Pancreas (tissue), 10 donors: ENCODE results near the gene LHFPL2. TPM values are rescaled to one million over a fixed set of nuclear protein-coding genes. Genes with fewer than 3 reads are reported as not detected.

Experiments
- ATAC-seq, 4 donors: fragments of 200-7000 bp; cut with Tn5 transposase; one replicate each; pipeline versions ENCODE4 v1.8.0 to v1.9.1; 2020; ENCODE audit warnings: mild to moderate bottlenecking in 4 of 4, moderate library complexity in 4 of 4
- DNase-seq, 6 donors: peaks; one replicate each; pipeline ENCODE4 v3.0.0-alpha.2; 2020
- FAIRE-seq: peaks from 2 replicates; lab custom pipeline; 2012; peaks lifted over from hg19 to GRCh38; lab: Jason Lieb, UNC
- H3K27ac ChIP-seq, 4 donors: fragments of 200-600 bp; sonication (generic); 1 replicate in 3 of 4; 2 replicates in 1 of 4; pipeline versions ENCODE4 v1.5.0 to v1.8.0; 2020
- H3K27me3 ChIP-seq, 4 donors: fragments of 200-600 bp; one replicate each; pipeline ENCODE4 v1.8.0; 2021
- H3K36me3 ChIP-seq, 3 donors: fragments of 200-600 bp; sonication (generic) in 1 of 3; one replicate each; pipeline versions ENCODE4 v1.5.0 to v1.8.0; 2020 to 2021
- H3K4me1 ChIP-seq, 3 donors: fragments of 200-600 bp; one replicate each; pipeline ENCODE4 v1.8.0; 2021
- H3K4me3 ChIP-seq, 4 donors: fragments of 200-600 bp; sonication (generic) in 2 of 4; one replicate each; pipeline versions ENCODE4 v1.5.0 to v1.8.0; 2020 to 2021
- H3K9me3 ChIP-seq, 4 donors: fragments of 200-600 bp; one replicate each; pipeline ENCODE4 v1.8.0; 2021
- CTCF ChIP-seq, 4 donors: fragments of 200-600 bp; sonication (generic) in 3 of 4; IDR thresholded peaks; one replicate each; pipeline versions ENCODE4 v1.5.0 to v1.8.0; 2021; ENCODE audit warnings: antibody characterized with exemption in 4 of 4
- whole genome bisulfite sequencing, 2 donors: extraction: QIAGEN DNeasy Blood & Tissue Kit; methylation state at CpG; one replicate each; pipeline ENCODE4 v1.1.7; 2013; 5-methylcytosine and 5-hydroxymethylcytosine counted together
- intact Hi-C, 3 donors: fragments of 100-400 bp; cut with DNase I; formaldehyde crosslinking; loops; one replicate each; pipeline versions ENCODE4 v1.11.1 to v1.14.2; 2022
- polyA plus RNA-seq, 2 donors: library from polyadenylated mRNA; stranded (reverse); fragments of 200-250 nt; gene quantifications; one replicate each; pipeline ENCODE4 v1.2.3, GENCODE V29; 2013
- total RNA-seq, 6 donors: library from RNA; stranded (reverse); fragmentation: NEBNext Ultra II Directional in 4 of 6; extraction: Animal tissue kit (Norgen Biotek cat#: 25700) in 4 of 6; gene quantifications; one replicate each; pipeline versions ENCODE4 v1.2.1 to v1.2.4, GENCODE V29; 2021 to 2023
- donor health status: healthy with polysubstance abuse.
- donor health status: DM: no; HTN: no; CAD: no; lungs with moderate emphysema.
- donor health status: DM: no; HTN: no; CAD: no.
- donor health status: control.
- donor health status: control.
- donor health status: Bipolar disorder and iron deficiency.
- donor health status: DM: yes; HTN: yes; CAD: no.
- donor health status: DM: no; HTN: no; CAD: no.
- donor health status: DM: no; HTN: no; CAD: no.
- donor health status: DM: yes; HTN: yes; CAD: no.

LHFPL2 gene
- total and polyA plus RNA-seq, 8 donors = 4.0 to 28.4 (median 13.0) TPM

- Histone ChIP-seq H3K4me3 (no peak overlapping the region), H3K36me3 (no peaks in the 10 kb centered on the region), H3K27ac (no peak overlapping the region), H3K27me3 (no peaks in the 10 kb centered on the region), H3K9me3 (no peaks in the 10 kb centered on the region), H3K4me1 (peaks cover under 1 to 6% (median 4%) of the 10 kb centered on the region in 3 donors)
- TF ChIP-seq CTCF (IDR thresholded peaks at IDR 0.05) = no peak
- FAIRE-seq = no peak
- no peak for ATAC-seq
- intact Hi-C loops = no loop called here
- DNase-seq = no peak
- WGBS, 2 donors = 80 to 87% methylated on average over 3 of the region's 3 CpGs
Measured at GRCh38 chr5:78629624-78630023, 18.9 kb downstream of the LHFPL2 start.

- Histone ChIP-seq H3K9me3 (no peaks in the 10 kb centered on the region), H3K27me3 (no peaks in the 10 kb centered on the region), H3K36me3 (no peaks in the 10 kb centered on the region), H3K4me1 (peaks cover 0 to 15% (median 13%) of the 10 kb centered on the region in 3 donors), H3K27ac (no peak overlapping the region), H3K4me3 (no peak overlapping the region)
- intact Hi-C loops = no loop called here
- no peak for ATAC-seq
- no peak for TF ChIP-seq CTCF (IDR thresholded peaks at IDR 0.05)
- DNase-seq = peak in 1 of 6 donors; percentile 1
- no peak for FAIRE-seq
- WGBS, 2 donors = 86 to 88% methylated on average over 5 of the region's 5 CpGs
Measured at GRCh38 chr5:78628270-78628992, 20.1 kb downstream of the LHFPL2 start.

GRCh38 chr5:78627766-78628165, 20.8 kb downstream of the LHFPL2 start:
- no peak for FAIRE-seq
- H3K27ac ChIP-seq = no peak overlapping the region

GRCh38 chr5:78627175-78627574, 21.4 kb downstream of the LHFPL2 start:
- no peak overlapping the region for H3K27ac ChIP-seq
- no peak for ATAC-seq

More at GRCh38 chr5:78627766-78628165, 20.8 kb downstream of the LHFPL2 start:
- H3K4me3 ChIP-seq = no peak overlapping the region
- TF ChIP-seq CTCF (IDR thresholded peaks at IDR 0.05) = no peak
- peaks cover 0 to 22% (median 19%) of the 10 kb centered on the region in 3 donors for H3K4me1 ChIP-seq
- intact Hi-C loops = no loop called here
- DNase-seq (peak in 1 of 6 donors; percentile 2), ATAC-seq (no peak)
- no peaks in the 10 kb centered on the region for H3K27me3 ChIP-seq
- H3K36me3 ChIP-seq = no peaks in the 10 kb centered on the region
- no peaks in the 10 kb centered on the region for H3K9me3 ChIP-seq
- WGBS, 2 donors = 87 to 88% methylated on average over 6 of the region's 6 CpGs

More at GRCh38 chr5:78627175-78627574, 21.4 kb downstream of the LHFPL2 start:
- Histone ChIP-seq H3K4me3 (no peak overlapping the region), H3K9me3 (no peaks in the 10 kb centered on the region), H3K36me3 (no peaks in the 10 kb centered on the region), H3K27me3 (no peaks in the 10 kb centered on the region), H3K4me1 (peaks cover 0 to 28% (median 24%) of the 10 kb centered on the region in 3 donors)
- 90% methylated on average over 3 of the region's 3 CpGs for WGBS, 2 donors
- peak in 1 of 6 donors; percentile 3 for DNase-seq
- no peak for TF ChIP-seq CTCF (IDR thresholded peaks at IDR 0.05)
- FAIRE-seq = no peak
- intact Hi-C loops = no loop called here
